Measurements from ENCODE around the gene RTL1.

Gene RTL1

DNA sequence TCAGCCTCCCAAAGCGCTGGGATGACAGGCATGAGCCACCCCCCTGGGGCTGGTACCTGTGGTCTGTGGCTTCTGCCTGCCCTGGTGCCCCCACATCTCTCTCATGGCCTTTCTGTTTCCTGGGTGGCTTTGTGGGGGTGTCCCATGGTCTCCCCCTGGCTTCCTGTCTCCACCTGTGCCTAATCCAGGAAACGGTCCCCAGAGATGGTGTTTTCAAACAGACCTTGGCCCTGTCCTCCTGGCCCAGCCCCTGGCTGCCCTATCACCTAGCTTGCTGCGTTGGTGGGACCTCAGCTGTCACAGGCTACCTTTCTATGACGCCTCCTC is 59.5 kb downstream of the RTL1 start:
- H3K4me3 ChIP-seq (replicated peaks in 1 of 2; ENCODE audit: low read depth in 2 of 2, low read length in 2 of 2): no peak overlapping the region
- TF ChIP-seq, protein P1, sequence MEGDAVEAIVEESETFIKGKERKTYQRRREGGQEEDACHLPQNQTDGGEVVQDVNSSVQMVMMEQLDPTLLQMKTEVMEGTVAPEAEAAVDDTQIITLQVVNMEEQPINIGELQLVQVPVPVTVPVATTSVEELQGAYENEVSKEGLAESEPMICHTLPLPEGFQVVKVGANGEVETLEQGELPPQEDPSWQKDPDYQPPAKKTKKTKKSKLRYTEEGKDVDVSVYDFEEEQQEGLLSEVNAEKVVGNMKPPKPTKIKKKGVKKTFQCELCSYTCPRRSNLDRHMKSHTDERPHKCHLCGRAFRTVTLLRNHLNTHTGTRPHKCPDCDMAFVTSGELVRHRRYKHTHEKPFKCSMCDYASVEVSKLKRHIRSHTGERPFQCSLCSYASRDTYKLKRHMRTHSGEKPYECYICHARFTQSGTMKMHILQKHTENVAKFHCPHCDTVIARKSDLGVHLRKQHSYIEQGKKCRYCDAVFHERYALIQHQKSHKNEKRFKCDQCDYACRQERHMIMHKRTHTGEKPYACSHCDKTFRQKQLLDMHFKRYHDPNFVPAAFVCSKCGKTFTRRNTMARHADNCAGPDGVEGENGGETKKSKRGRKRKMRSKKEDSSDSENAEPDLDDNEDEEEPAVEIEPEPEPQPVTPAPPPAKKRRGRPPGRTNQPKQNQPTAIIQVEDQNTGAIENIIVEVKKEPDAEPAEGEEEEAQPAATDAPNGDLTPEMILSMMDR (IDR thresholded peaks at IDR 0.05; ENCODE audit: low read depth, low read length): no peak
- no peak for DNase-seq (ENCODE audit: low read depth in 2 of 2)

DNA sequence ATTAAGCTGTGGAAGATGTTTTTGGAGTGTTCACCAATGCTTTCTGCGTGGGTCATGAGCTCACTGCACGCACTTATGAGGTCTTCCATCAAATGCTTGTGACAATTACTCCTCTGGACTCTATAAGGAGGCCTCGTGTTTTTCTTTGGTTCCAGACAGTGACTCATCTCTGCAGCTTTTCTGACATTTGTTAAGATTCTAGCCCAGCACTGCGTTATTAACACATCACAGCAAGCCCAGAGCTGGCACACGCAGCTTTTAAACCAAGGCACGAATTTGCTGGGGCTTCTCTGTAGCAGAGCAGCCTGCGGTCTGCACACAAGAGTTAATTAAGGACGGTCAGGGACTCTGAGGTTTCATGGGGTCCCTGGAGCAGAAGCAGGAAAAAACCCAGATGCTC is 60.7 kb downstream of the RTL1 start:
- DNase-seq (ENCODE audit: low read depth in 2 of 2): peak; percentile 70 to 78
- H3K4me3 ChIP-seq (replicated peaks in 1 of 2; ENCODE audit: low read depth in 2 of 2, low read length in 2 of 2): no peak overlapping the region
- TF ChIP-seq, protein P1 (IDR thresholded peaks at IDR 0.05; ENCODE audit: low read depth, low read length): no peak

DNA sequence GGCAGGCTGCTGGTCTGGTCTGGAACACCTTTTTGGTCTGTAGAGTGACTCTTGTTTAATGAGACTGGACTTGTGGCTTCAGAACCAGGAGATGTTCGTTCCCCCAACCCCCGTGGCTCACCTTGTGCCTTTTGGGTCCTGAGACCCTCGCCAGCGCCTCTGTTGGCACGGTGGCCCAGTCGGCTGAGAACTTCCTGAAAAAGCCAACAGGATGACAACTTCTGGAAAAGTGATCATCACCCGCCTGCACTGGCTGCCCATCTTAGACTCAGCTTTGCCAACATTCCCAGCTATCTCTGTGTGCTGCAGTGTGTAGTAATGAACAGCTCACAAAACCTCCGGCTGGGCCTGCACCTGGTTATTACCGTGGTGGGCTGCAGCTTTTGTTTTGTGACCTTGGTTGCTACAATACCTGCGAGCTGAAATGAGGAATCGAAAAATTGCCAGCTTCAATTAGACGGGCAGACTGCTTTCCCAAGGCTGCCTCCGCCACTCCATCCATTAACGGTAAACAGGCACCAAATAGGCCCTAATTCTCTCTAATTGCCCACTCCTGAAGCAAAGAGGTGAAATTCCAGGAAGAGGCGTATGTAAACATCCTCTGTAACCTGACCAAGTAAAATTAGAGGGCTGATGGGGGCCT is 61.6 kb downstream of the RTL1 start:
- TF ChIP-seq, protein P1 (IDR thresholded peaks at IDR 0.05; ENCODE audit: low read depth, low read length): no peak
- no peak for DNase-seq (ENCODE audit: low read depth in 2 of 2)
- H3K4me3 ChIP-seq (replicated peaks in 1 of 2; ENCODE audit: low read depth in 2 of 2, low read length in 2 of 2): no peak overlapping the region

DNA sequence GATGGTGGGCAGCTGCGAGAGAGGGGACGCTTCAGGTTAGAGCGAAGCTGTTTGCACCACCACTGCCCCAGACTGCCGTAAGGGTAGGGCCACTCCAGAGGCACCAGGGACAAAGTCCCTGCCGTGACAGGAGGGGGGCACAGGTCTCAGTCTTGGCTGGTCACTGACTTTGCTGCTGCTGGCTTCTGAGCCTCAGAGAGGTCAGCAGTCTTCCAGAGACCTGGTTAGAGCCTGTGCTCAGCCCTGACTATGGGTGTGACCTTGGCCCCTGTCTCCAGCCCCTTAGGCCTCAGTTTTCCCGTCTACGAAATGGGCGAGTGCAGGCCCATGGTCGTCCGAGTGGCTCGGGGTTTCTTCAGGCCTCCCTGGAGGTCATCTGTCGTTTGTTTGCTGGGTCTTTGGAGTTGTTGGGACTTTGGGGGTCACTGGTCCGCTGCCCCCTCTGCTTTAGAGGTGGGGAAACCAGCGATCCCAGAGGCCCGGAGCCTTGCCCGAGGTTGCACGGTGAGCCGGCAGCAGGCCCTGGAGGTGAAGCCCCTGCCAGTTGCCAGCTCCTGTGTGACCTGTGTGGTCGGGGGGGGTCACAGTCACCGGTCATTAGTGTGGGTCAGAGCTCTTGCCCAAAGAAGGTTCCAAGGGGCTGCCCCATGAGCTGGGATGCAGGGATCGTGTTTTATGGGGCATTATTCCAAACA is 62.3 kb downstream of the RTL1 start:
- no peak overlapping the region for H3K4me3 ChIP-seq (replicated peaks in 1 of 2; ENCODE audit: low read depth in 2 of 2, low read length in 2 of 2)
- TF ChIP-seq, protein P1 (IDR thresholded peaks at IDR 0.05; ENCODE audit: low read depth, low read length): no peak
- no peak for DNase-seq (ENCODE audit: low read depth in 2 of 2)

DNA sequence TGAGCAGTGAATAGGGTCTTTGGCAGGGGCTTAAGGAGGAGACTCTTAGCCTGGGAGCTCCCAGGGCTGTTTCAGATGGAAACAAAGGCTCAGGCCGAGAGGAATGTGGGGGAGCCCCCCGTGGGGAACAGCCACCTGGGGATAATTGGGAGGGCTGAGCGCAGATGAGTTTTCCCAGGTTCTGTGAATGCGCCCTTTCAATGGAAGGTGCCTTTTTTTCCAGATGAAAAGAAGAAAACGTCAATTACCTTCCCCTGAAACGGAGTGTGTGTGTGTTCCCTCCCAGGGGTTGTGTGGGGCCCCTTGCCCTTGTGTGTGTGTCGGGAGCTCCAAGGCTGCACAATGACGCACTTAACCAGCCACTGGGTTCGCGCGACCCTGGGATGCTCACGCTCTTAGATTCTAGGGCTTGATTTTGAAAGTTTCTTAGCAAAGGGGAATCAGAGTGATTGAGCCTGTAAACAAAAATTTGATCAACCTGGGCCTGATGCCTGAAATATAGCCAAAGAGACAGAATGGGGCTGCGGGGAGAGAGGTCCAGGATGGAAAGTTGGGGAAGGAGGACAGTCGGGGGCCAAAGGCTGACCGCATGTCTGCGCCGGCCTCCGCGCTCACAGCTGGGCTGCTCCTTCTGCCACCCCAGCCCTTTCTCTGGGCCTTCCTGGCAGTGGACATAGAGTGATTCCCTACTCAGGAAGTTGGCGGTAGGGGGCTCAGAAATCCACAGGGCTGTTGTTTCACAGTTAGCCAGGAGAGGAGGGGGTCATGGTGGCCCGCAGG is 63.0 kb downstream of the RTL1 start:
- DNase-seq (ENCODE audit: low read depth in 2 of 2): no peak
- H3K4me3 ChIP-seq (replicated peaks in 1 of 2; ENCODE audit: low read depth in 2 of 2, low read length in 2 of 2): no peak overlapping the region
- TF ChIP-seq, protein P1 (IDR thresholded peaks at IDR 0.05; ENCODE audit: low read depth, low read length): no peak

DNA sequence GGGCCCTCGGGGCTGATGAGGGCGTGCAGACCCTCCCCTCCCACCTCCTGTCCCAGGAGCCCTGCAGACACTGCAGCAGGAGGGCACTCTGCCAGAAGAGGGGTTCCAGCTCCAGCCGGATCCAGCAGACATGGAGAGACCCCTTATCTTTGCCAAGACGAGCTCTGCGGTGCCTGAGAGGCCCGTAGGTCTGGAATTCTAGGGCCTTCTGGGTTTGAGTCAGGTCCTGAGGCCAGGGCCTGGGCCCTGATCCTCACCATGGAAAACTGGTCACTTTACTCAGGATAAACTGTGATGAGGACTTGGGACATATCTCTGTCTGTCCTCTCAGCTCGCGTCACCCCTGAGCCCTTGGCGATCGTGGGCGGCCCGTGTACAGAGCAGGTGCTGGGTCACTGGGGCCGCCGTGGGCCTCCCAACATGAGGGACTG is 63.8 kb downstream of the RTL1 start:
- TF ChIP-seq, protein P1 (IDR thresholded peaks at IDR 0.05; ENCODE audit: low read depth, low read length): no peak
- no peak for DNase-seq (ENCODE audit: low read depth in 2 of 2)
- no peak overlapping the region for H3K4me3 ChIP-seq (replicated peaks in 1 of 2; ENCODE audit: low read depth in 2 of 2, low read length in 2 of 2)

All from cardiac fibroblast (primary cell).